Activated B cell treated with CpG ODN at 0.5 μM for 24 hours (primary cell): Measurements from ENCODE around the gene GNA14. TPM values are rescaled to one million over a fixed set of nuclear protein-coding genes. Genes with fewer than 3 reads are reported as not detected.

Experiments
- ATAC-seq: fragments of 200-7000 bp; cut with Tn5 transposase; one replicate; pipeline ENCODE4 v1.10.0; 2021; ENCODE audit warnings: low read depth, mild to moderate bottlenecking, moderate library complexity
- CTCF ChIA-PET: fragments of 350-600 bp; sonication (Branson Sonifier 250); formaldehyde crosslinking; loops from one replicate; lab custom pipeline; 2021; ENCODE audit warnings: antibody characterized with exemption; lab: Charles Lee
- POLR2A ChIA-PET: fragments of 350-600 bp; sonication (Branson Sonifier 250); formaldehyde crosslinking; loops from one replicate; lab custom pipeline; 2021; ENCODE audit warnings: antibody characterized with exemption; lab: Charles Lee
- DNase-seq: peaks from one replicate; pipeline ENCODE4 v3.0.0; 2022
- H3K27ac Mint-ChIP-seq: one replicate; pipeline ENCODE4 v1.8.0; 2020; ENCODE audit warnings: mixed read lengths
- H3K27me3 Mint-ChIP-seq: one replicate; pipeline ENCODE4 v1.8.0; 2021; ENCODE audit warnings: mixed read lengths
- H3K36me3 Mint-ChIP-seq: one replicate; pipeline ENCODE4 v1.8.0; 2021; ENCODE audit warnings: low read depth, mixed read lengths
- H3K4me1 Mint-ChIP-seq: one replicate; pipeline ENCODE4 v1.8.0; 2021; ENCODE audit warnings: mixed read lengths
- H3K4me3 Mint-ChIP-seq: one replicate; pipeline ENCODE4 v1.8.0; 2020; ENCODE audit warnings: mild to moderate bottlenecking, mixed read lengths
- H3K9me3 Mint-ChIP-seq: one replicate; pipeline ENCODE4 v1.8.0; 2020; ENCODE audit warnings: mixed read lengths
- intact Hi-C: fragments of 100-400 bp; cut with micrococcal nuclease; formaldehyde crosslinking; loops from one replicate; pipeline ENCODE4 v1.15.1; 2024
- total RNA-seq: library from RNA; stranded (reverse); gene quantifications from 2 replicates; pipeline ENCODE4 v1.2.3, GENCODE V29; 2022
- TF ChIP-seq, protein P1 (sequence below): fragments of 200-600 bp; IDR thresholded peaks from one replicate; pipeline ENCODE4 v1.8.0; 2022; ENCODE audit warnings: antibody characterized with exemption, mild to moderate bottlenecking

GNA14 gene
- total RNA-seq, 1 donor from 2014 or later, result not detected

DNA sequence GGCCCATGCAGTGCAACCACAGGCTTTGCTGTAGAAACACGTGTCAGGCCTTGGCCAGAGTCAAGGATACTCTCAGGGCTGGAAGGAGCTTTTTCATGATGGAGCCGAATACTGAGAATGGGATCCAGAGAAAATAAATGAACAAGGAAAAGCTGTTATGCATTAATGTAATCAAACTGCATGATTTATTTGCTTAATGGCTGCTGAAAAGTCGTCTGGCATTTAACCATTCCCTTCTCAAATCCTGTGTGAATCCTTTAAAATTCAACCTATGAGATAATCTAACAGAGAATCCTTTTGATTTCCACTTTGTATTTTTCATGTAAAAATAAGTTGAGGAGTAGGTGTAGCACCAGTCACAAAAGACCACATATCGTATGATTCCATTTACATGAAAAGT is 24.1 kb upstream of the GNA14 start:
- Mint-ChIP-seq H3K27me3 (peaks cover 2% of the 10 kb centered on the region), H3K4me3 (no peak overlapping the region), H3K9me3 (no peaks in the 10 kb centered on the region), H3K27ac (no peak overlapping the region), H3K4me1 (no peaks in the 10 kb centered on the region), H3K36me3 (no peaks in the 10 kb centered on the region)
- intact Hi-C loops, result no loop called here
- DNase-seq (no peak), ATAC-seq (no peak)
- ChIA-PET CTCF (no interaction called here), POLR2A (no interaction called here)
- TF ChIP-seq, protein P1, sequence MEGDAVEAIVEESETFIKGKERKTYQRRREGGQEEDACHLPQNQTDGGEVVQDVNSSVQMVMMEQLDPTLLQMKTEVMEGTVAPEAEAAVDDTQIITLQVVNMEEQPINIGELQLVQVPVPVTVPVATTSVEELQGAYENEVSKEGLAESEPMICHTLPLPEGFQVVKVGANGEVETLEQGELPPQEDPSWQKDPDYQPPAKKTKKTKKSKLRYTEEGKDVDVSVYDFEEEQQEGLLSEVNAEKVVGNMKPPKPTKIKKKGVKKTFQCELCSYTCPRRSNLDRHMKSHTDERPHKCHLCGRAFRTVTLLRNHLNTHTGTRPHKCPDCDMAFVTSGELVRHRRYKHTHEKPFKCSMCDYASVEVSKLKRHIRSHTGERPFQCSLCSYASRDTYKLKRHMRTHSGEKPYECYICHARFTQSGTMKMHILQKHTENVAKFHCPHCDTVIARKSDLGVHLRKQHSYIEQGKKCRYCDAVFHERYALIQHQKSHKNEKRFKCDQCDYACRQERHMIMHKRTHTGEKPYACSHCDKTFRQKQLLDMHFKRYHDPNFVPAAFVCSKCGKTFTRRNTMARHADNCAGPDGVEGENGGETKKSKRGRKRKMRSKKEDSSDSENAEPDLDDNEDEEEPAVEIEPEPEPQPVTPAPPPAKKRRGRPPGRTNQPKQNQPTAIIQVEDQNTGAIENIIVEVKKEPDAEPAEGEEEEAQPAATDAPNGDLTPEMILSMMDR, result no peak

DNA sequence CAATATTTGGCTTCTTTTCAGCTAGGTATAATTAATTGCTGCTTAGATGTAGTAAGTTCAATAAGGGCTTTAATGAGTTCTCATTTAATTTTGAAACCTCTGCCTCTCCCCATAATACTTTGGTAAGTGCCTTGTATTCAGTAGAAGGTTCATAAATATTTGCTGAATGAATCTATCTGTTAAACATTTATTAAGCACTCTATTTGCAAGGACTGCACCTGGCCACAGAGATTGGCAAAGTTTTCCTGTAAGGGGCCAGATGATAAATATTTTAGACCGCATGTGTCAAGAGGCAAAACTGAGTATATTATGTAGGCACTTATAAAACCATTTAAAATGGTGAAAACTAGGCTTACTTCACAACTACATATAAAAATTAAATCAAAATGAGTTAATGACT is 19.0 kb upstream of the GNA14 start:
- intact Hi-C loops, result no loop called here
- Mint-ChIP-seq H3K4me1 (no peaks in the 10 kb centered on the region), H3K36me3 (no peaks in the 10 kb centered on the region), H3K4me3 (no peak overlapping the region), H3K27ac (no peak overlapping the region), H3K27me3 (peaks cover 2% of the 10 kb centered on the region), H3K9me3 (no peaks in the 10 kb centered on the region)
- ATAC-seq (no peak), DNase-seq (no peak)
- CTCF ChIA-PET, result no interaction called here
- TF ChIP-seq, protein P1, result no peak
- POLR2A ChIA-PET, result no interaction called here

DNA sequence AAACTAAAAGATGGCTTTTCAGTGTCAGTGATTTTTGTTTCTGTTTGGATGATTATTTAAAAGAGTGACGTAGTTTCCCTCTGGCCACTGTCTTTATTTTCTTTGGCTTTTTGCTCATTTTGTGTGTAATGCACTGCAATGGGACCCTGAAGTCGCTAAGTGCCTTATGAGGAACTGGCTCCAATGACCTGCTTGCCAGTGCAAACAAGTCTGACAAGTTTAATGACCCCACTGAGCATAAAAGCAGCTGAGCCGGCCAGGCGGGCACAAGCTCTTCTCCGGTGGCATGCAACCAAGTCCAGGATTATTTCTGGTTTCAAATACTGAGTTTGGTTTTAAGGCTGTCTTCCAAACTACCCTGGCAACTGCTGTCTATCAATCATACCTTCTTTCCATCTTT is 15.6 kb upstream of the GNA14 start:
- POLR2A ChIA-PET, result no interaction called here
- CTCF ChIA-PET, result no interaction called here
- H3K36me3 Mint-ChIP-seq, result no peaks in the 10 kb centered on the region
- no peak overlapping the region for H3K4me3 Mint-ChIP-seq
- peaks cover 4% of the 10 kb centered on the region for H3K27me3 Mint-ChIP-seq
- TF ChIP-seq, protein P1, result no peak
- H3K27ac Mint-ChIP-seq, result no peak overlapping the region
- DNase-seq, result no peak
- no peak for ATAC-seq
- intact Hi-C loops, result no loop called here
- H3K4me1 Mint-ChIP-seq, result no peaks in the 10 kb centered on the region
- H3K9me3 Mint-ChIP-seq, result no peaks in the 10 kb centered on the region

DNA sequence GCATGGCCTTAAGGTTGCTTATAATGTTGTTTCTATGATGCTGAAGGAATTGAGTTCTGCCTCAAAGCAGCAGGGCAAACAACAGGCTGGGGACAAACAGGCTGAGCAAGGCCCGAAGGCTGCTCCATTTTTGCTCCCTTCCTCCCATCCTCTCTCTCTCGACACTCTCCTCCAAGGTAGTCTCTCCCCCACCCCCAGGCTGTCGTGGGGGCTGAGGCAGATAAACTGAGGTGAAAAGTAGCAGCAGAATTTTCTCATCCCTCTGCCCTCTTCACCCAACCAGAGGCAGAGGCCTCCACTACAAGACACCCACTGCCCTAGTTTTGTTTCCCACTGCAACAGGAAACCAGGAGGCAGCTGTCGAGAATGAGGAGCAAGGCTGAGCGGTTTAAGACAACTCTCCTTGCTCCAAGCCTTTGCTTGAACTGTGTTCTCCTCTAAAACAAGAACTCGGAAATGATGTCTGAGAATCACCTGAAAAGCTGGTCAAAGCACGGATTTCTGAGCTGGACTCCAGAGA is 13.5 kb upstream of the GNA14 start:
- intact Hi-C loops, result no loop called here
- DNase-seq (no peak), ATAC-seq (no peak)
- peaks cover 2% of the 10 kb centered on the region for H3K27me3 Mint-ChIP-seq
- no peaks in the 10 kb centered on the region for H3K9me3 Mint-ChIP-seq
- no peak overlapping the region for H3K27ac Mint-ChIP-seq
- TF ChIP-seq, protein P1, result no peak
- CTCF ChIA-PET, result no interaction called here
- H3K36me3 Mint-ChIP-seq, result no peaks in the 10 kb centered on the region
- no peaks in the 10 kb centered on the region for H3K4me1 Mint-ChIP-seq
- POLR2A ChIA-PET, result no interaction called here
- no peak overlapping the region for H3K4me3 Mint-ChIP-seq

DNA sequence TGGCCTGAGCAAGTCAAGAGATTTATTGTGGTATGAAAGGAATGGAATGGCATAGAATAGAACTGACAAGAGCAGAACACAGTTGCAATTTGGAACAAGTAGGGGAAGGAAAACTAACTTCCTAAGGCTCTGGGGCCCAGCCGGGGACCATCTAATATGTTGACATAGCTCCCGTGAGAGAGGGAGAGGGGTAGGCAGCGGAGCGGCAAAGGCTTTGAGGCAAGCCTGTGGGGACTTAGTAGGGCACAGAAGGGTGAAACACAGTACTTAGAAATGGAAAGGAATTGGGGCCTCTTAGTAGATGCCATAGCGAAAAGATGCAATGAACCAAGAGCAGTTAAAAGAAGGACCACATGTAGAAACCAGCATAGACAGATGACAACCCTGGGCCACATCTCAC is 11.8 kb upstream of the GNA14 start:
- Mint-ChIP-seq H3K27me3 (peaks cover 10% of the 10 kb centered on the region), H3K9me3 (no peaks in the 10 kb centered on the region), H3K27ac (no peak overlapping the region), H3K4me1 (no peaks in the 10 kb centered on the region), H3K4me3 (no peak overlapping the region), H3K36me3 (no peaks in the 10 kb centered on the region)
- POLR2A ChIA-PET, result no interaction called here
- CTCF ChIA-PET, result no interaction called here
- DNase-seq (no peak), ATAC-seq (no peak)
- intact Hi-C loops, result no loop called here
- TF ChIP-seq, protein P1, result no peak
